KG1 (cell line): Measurements from ENCODE around the gene SPDYE3.
"Not testable (repeated sequence)": the region's sequence is repeated elsewhere in the genome, so short reads cannot be mapped to it uniquely, and the experiment has no call there.

Experiments used
- DNase-seq: peaks from one replicate; lab custom pipeline; 2025; lab: John Stamatoyannopoulos, UW

SPDYE3 gene

DNA sequence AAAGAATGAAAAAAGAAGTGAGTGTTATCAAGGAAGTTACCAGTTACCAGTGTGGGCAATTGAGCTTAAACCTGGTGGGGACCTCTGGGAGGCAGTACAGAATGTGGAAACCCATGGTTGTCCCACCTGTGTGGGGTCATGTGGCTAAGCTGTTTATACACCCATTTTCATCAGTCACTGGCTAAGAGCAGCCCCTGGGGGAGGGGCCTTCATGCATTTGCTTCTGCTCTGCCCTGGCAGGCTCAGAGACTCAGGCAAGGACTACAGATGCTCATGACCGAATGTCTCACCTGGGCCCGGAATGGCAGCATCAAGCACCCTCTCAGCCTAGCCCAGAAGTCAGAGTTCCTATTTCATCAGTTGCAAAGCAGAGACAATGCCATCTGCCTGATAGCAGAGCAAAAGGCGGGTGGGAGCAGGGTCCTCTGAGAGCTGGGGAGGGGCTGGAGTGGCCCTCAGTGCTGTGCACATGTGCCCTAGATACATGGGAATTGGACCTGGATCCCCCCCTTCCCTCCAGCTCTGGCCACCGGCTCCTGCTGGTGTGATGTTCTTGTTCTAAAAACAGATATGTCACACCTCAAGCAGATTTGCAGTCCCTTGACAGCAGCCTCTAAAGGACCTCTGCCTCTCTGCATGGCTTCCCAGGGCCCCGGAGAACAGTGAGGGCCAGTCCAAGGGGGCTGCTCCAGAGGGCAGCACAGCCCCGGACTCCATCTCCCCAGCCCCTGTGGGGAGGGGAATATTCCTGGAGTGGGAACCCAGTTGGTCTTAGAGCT lies 20.1 kb upstream of the SPDYE3 start:
- not testable (repeated sequence) for DNase-seq

DNA sequence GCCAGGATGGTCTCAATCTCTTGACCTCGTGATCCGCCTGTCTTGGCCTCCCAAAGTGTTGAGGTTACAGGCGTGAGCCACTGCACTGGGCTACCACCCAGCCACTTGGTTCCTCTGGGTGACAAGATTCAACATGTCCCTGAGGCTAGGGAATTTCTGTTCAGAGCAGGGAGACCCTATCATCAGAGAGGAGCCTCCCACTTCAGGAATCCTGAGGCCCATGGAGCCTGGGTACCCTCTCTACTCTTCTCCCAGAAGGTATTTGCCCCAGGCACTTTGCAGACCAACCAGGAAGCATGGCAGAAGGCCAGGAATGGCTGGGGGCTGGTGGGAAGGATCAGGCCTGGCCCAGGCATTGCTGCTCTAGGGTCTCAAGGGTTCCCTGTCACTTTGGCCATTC lies 19.2 kb upstream of the SPDYE3 start:
- DNase-seq, result not testable (repeated sequence)

DNA sequence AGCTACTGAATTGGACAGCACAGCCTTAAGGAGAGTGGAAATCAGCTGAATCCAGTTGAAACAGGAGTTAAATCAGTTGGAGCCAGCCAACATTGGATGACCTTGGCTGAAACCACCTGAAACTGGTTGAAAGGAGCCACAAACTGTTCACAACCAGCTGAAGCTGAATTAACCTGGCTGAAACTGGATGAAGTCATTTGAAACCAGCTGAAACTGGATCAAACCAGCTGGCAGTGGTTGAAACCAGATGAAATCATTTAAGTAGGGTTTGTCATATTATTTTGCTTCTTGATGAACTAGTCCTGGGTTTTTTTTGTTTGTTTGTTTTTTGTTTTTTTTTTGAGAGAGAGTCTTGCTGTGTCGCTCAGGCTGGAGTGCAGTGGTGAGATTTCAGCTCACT lies 15.3 kb upstream of the SPDYE3 start:
- DNase-seq, result not testable (repeated sequence)

DNA sequence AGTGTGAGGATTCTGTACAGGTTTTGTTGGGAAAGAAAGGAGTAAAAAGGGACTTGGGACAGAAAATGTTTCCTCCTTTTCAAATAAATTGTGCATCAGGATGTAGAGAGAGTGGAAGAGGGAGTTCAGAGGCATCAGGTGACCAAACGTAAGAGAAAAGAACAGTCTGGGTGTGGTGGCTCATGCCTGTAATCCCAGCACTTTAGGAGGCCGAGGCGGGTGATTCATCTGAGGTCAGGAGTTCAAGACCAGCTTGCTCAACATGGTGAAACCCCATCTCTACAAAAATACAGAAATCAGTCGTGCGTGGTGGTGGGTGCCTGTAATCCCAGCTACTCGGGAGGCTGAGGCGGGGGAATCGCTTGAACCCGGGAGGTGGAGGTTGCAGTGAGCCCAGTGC lies 12.2 kb upstream of the SPDYE3 start:
- not testable (repeated sequence) for DNase-seq

DNA sequence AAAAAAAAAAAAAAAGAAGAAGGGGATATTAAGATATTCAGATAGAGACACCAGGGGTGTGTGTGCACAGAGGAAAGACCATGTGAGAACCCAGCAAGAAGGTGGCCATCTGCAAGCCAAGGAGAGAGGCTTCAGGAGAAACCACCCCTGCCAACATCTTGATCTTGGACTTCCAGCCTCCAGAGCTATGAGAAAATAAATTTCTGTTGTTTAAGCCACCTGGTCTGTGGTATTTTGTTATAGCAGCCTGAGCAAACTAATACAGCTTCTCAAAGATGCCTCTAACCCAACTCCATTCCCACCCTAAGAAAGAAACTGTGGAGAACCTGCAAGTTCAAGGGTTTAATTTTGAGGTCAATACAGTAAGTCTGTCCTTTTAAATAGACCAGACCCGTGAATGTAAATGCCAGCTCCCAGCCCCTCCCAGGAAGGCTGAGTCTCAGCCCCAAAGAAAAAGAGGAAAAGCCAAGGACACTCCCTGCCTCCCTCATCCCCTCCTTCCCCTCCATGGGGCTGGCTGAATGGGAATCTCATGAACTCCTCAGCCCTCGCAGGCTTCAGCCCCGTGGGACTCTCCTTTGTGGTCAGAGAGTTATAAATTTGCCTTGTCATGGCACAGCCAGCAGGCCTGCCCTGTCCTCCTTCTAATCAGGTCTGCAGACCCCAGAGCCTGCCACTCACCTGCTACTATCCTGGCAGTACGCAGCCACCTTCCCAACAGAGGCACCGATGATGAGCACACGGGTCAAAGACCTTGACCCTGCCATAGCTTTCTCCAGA lies 9.5 kb upstream of the SPDYE3 start:
- not testable (repeated sequence) for DNase-seq

DNA sequence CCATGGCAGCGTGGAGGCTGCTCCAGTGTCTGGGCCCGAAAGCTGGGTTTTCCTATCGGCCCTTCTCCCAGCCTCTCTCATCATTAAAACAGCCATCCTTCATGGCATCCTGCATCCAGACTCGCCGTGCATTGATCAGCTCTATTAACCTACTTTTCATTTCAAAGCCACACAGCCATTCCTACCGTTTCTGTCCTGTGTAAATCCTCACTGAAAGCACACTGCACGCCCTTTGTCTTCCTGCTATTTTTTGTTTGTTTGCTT lies 8.9 kb upstream of the SPDYE3 start:
- not testable (repeated sequence) for DNase-seq

DNA sequence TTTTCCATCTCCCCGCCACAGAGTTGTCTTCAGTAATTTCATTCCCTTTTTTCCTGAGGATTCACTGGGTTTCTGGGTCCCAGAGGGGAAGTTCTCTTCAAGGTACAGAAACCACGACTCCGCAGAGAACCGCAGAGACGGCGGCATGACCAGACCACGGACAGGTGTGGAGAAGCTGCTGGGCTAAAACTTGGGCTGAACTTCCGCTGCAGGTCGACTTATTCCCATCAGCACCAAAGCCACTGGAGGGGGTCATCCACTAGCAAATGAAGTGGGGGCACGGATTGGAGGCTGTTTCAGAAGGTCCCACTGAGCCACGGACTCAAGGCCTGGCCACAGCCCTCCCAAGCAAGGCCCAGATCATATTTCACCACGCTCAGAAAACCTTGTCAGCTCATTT lies 3.0 kb upstream of the SPDYE3 start:
- not testable (repeated sequence) for DNase-seq

DNA sequence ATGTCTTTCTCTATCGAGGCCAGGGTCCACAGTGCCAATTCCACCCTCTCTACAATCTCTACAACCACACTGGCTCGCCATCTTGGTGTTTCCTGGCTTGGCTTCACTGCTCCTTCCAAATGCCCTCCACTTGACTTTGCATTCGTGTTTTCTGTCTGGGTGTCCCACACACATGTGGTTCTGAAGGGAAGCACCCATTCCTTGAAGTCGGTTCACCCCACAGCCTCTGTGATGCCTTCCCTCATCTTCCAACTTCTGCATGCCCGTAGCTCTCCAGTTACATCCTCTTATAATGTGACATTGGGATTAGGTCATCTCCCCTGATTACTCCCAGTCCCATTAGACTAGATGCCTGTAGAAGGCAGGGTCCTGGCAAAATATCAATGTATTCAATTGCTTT lies 10.8 kb downstream of the SPDYE3 start:
- DNase-seq, result not testable (repeated sequence)

DNA sequence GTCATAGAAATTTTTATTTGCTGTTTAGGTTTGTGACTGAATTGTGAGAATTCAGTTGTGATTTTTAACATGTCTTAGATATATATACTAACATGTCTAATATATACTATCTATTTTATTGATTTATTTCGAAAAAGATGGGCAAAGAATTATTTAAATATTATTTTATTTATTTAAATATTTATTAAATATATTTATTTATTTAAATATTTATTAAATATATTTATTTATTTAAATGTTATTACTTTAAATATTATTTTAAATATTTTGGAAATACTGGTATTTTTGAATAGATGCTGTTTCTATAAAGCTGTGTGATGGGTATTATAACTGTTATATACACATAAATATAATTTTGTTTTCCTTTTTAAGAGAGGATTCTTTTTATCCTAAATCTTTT lies 14.1 kb downstream of the SPDYE3 start:
- DNase-seq, result not testable (repeated sequence)

DNA sequence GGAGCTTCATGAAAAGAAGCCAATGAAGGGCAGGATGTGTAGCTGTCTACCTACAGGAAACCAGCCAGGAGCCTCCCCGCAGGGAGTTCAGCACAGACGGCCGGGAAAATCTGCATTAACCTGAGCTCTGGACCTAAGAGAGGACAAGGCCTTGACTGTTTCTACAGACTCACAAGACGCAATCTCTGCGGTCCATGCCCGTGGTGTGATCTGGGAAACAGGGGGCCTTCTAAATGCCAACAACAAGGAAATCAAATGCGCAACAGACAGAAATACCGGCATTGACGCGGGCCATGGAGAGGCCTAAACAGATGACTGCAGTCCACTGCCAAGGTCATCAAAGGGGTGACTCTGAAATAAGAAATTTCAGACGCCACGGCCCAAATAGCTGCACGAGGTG lies 16.7 kb downstream of the SPDYE3 start:
- not testable (repeated sequence) for DNase-seq

DNA sequence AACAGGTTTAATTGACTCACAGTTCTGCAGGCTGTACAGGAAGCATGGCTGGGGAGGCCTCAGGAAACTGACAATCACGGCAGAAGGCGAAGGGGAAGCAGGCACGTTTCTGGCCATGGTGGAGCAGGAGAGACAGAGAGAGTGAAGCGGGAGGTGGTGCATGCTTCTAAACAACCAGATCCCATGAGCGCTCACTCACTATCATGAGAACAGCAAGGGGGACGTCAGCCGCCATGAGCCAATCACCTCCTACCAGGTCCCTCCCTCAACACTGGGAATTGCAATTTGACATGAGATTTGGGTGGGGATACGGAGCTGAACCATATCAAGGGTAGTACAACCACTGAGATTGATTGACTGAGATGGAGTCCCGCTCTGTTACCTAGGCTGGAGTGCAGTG lies 18.2 kb downstream of the SPDYE3 start:
- DNase-seq, result not testable (repeated sequence)

DNA sequence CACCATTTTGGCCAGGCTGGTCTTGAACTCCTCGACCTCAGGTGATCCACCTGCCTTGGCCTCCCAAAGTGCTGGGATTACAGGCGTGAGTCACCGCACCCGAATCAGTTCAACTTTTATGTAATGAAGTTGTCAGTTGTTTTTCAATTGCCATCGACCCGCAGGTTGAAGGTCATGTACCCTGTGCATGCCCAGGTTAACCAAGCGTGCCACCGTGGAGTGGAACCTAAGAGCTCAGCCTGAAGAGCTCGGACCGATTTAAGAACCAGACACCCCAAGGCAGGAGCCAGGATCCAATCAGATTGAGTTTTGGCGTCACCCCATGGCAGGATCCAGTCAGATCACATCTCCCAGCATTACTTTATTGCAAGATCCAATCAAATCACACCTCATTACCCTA lies 19.4 kb downstream of the SPDYE3 start:
- not testable (repeated sequence) for DNase-seq

DNA sequence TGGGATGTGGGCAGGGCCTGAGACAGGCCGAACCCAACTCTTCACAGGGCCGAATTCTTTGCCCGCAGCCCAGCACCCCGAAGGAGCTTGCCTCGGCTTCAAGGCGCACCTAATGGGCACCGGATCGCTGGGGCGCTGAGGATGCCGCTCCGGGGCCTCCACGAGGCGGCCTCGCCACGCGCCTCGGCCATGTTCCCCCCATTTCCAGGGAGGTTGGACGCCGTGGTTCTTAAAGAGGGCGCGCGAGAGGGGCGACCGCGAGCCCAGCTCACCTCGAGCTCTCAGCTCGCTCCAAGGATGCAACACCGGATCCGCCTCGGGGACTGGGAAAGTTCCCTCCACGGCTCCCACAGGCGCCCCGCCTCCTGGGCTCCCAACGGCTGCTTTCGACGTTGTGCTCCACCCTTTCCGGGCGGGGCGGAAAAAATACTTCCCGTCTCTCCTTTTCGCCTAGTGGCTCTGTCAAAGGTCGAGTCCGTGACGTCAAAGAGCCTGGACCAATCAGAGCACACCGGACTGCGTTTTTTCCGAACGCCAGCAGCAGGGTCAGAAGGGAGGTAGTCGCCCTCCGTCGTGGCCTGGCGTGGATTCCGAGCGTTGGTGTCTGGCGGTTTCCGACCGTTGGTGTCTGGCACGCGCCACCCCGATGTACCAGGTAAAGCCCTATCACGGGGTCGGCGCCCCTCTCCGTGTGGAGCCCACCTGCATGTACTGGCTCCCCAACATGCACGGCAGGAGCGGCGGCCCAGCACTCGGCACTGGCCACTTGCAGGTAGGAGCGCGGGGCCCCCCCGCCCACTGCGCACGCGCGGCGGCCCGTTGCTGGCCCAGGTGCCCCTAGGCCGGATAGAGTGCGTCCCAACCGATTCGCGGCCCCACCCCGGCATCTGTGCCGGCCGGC lies 28.3 kb downstream of the SPDYE3 start:
- peak; percentile 45 for DNase-seq

DNA sequence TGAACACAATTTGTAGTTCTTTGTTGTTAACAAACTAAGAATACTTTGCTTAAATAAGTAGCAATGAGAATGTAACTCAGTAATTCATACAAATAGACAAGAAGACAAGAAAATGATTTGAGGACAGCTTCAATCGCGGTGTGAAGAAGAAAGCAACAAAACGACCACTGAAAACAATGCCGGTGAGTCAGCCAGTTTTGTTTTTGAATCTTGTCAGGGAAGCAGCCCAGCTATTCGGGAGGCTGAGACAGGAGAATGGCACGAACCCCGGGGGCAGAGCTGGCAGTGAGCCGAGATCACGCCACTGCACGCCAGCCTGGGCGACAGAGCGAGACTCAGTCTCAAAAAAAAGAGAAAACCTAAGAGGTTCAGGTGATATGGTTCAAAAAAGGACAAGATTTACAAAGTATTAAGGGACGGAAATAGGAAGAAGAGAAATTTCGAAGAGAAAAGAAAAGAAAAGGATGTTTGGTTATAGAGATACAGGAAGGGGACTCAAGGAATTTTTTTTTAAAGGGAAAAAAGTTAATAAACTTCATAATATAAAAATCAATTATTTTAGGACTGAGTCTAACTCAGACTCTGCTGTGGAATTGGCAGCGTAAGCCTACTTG lies 30.7 kb downstream of the SPDYE3 start:
- not testable (repeated sequence) for DNase-seq

DNA sequence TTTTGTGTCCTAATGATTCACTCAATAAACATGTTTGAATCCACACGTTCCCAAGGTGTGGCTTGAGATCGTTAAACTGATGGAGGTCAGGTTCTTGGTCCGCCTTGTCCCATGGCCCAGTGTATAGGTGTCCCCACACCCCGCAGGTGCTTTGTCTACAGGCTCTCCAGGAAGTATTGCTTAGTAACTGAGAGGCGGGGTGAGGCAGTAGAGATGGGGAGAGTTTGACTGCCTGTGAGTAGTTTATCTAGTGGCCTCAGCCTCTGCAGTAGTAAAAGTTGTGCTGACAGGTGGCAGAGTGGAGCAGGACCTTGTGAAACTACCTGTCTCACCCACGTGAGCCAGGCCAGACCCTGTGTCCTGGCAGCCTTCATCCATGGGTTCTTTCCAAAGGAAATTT lies 33.8 kb downstream of the SPDYE3 start:
- DNase-seq, result not testable (repeated sequence)

DNA sequence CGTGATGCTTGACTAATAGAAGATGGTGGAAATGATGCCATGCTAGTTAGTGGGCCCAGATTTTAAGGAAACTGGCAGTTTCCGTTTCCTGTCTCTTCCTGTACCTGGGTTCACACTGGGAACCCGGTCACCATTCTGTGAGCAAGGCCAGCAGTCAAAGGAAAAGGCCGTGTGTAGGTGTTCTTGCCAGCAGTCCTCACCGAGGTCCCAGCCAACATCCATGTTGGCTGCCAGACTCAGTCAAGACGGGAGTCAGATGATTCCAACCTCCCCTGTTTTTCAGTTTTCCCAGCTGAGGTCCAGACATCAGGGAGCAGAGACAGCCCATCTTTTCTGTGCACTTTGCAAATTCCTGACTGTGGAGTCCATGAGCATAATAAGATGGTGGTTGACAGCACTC lies 35.3 kb downstream of the SPDYE3 start:
- DNase-seq, result no peak

DNA sequence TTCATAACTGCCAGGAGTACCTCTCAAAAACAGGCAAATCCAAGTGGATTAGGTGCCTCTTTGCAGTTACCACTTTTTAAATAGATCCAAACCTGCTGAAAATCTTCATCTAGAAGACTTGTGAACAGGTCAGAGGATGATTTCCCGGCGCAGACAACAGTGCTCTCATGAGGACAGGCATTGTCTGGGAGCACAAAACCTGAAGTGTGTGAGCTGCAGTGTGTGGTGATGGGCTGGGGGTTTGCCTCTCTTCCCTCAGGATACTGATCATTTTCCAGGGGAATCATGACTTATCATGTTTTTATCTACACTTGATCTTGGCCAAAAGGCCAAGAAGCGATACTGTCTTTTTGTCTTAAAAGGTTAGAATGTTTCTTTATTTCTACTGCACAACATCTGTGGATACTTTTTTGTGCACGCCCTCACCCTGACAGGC lies 36.6 kb downstream of the SPDYE3 start:
- not testable (repeated sequence) for DNase-seq

DNA sequence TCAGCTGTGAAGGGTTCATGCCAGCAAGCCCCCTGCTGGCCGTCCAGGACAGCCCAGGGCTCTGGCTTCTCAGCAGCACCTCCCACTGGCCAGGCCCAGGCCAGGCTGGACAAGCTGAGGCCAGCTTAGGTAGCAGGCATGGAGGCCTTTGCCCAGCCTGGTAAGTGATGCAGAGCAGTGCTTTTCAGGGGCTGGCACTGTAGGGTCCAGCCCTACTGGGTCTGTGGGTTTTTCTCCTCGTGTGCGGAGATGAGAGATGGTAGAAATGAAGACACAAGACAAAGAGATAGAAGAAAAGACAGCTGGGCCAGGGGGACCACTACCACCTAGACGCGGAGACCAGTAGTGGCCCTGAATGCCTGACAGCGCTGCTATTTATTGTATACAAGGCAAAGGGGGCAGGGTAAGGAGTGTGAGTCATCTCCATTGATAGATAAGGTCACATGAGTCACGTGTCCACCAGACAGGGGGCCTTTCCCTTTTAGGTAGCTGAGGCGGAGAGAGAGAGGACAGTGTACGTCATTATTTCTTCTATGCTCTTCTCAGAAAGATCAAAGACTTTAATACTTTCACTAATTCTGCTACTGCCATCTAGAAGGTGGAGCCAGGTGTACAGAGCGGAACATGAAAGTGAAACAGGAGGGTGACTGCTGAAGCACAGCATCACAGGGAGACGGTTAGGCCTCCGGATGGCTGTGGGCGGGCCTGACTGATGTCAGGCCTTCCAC lies 37.2 kb downstream of the SPDYE3 start:
- not testable (repeated sequence) for DNase-seq

DNA sequence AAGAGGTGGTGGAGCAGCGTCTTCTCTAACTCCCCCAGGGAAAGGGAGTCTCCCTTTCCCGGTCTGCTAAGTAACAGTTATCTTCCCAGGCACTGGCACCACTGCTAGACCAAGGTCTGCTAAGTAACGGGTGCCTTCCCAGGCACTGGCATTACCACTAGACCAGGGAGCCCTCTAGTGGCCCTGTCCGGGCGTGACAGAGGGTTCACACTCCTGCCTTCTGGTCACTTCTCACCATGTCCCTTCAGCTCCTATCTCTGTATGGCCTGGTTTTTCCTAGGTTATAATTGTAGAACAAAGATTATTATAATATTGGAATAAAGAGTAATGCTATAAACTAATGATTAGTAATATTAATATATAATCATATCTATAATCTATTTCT lies 37.8 kb downstream of the SPDYE3 start:
- not testable (repeated sequence) for DNase-seq

DNA sequence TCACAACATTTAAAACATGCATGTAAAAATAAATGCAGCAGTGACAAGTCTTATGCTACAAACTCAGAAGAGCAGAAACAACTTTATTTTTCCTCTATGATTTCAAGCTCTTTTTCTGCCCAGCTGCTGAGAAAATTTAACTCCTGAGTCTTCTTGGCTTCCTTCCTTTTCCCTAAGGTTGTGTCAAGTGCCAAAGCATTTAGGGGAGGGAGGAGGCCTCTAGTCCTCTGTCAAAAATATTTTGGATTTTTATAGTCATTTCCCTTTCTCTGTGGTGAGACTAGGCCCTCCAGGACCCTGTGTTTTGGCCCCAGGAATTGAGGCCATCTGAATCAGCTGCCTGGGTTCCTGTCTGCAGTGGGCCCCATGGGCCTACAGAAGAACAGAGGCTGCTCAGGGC lies 39.4 kb downstream of the SPDYE3 start:
- DNase-seq, result no peak

DNA sequence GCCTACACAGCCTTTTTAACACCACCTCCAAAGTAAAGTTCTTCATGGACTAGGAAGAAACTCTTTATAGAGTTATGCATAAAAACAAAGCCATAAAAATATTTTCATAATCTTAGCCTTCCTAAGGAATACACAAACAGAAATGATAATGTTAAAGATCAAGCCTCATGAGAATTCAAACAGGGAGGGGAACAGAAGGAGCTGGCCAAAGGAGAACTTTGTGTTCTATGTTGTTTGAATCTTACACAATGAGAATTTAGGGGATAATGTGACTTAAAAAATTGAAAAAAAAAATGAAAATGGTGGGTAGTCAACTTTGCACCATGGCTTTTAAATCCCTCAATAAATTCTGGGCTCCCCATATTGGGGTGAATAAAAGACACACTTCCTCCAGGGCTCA lies 41.3 kb downstream of the SPDYE3 start:
- DNase-seq, result no peak
